K562 (cell line): Measurements from ENCODE around the gene PTPRM. TPM values are rescaled to one million over a fixed set of nuclear protein-coding genes. Genes with fewer than 3 reads are reported as not detected.

Experiments
- CCNT2 ChIP-seq: IDR thresholded peaks from 2 replicates; pipeline ENCODE4 v1.6.1; 2011; ENCODE audit warnings: borderline replicate concordance, low read depth, mild to moderate bottlenecking, moderate library complexity, mixed read lengths, low read length; ENCODE audit not compliant: insufficient read length; ENCODE audit errors: extremely low read depth
- CTCFL ChIP-seq: IDR thresholded peaks from 2 replicates; pipeline ENCODE4 v1.6.1; 2011; ENCODE audit warnings: borderline replicate concordance, low read depth, mild to moderate bottlenecking, moderate library complexity, low read length; ENCODE audit not compliant: insufficient read depth, poor library complexity, severe bottlenecking
- CXXC5 ChIP-seq: fragments of 250-450 bp; sonication (Bioruptor Pico); IDR thresholded peaks from 2 replicates; pipeline ENCODE4 v1.8.0; 2022; ENCODE audit warnings: inconsistent platforms, mild to moderate bottlenecking, moderate library complexity
- ILF3 ChIP-seq: fragments of 450-650 bp; IDR thresholded peaks from 2 replicates; pipeline ENCODE4 v1.6.1; 2018; ENCODE audit warnings: antibody characterized with exemption, mild to moderate bottlenecking, moderate library complexity, borderline replicate concordance
- NELFE ChIP-seq: IDR thresholded peaks from 2 replicates; pipeline ENCODE4 v1.6.1; 2011; ENCODE audit warnings: mild to moderate bottlenecking; ENCODE audit not compliant: insufficient read depth, insufficient read length
- RB1 ChIP-seq: fragments of 450-650 bp; IDR thresholded peaks from 2 replicates; pipeline ENCODE4 v1.6.1; 2017; ENCODE audit warnings: low read depth, mild to moderate bottlenecking
- RBFOX2 ChIP-seq: fragments of 200-400 bp; formaldehyde crosslinking; IDR thresholded peaks from 2 replicates; pipeline ENCODE4 v1.6.1; 2017; ENCODE audit warnings: low read depth, mild to moderate bottlenecking, low read length, moderate library complexity
- RBM14 ChIP-seq: fragments of 200-400 bp; formaldehyde crosslinking; IDR thresholded peaks from 2 replicates; pipeline ENCODE4 v1.6.1; 2018; ENCODE audit warnings: low read depth, mild to moderate bottlenecking, low read length, moderate library complexity, borderline replicate concordance; ENCODE audit not compliant: insufficient read depth
- SAFB ChIP-seq: fragments of 200-400 bp; formaldehyde crosslinking; IDR thresholded peaks from 2 replicates; pipeline ENCODE4 v1.6.1; 2017; ENCODE audit warnings: low read depth, low read length, borderline replicate concordance
- SAP30 ChIP-seq: fragments of 200-600 bp; sonication (generic); IDR thresholded peaks from 2 replicates; pipeline ENCODE4 v1.6.1; 2012; ENCODE audit warnings: borderline replicate concordance, low read depth, mild to moderate bottlenecking, moderate library complexity, low read length, control low read depth, inconsistent platforms; ENCODE audit not compliant: insufficient read depth, poor library complexity, severe bottlenecking
- SIN3B ChIP-seq: fragments of 450-650 bp; IDR thresholded peaks from 2 replicates; pipeline ENCODE4 v1.6.1; 2017; ENCODE audit warnings: low read depth, mild to moderate bottlenecking, moderate library complexity
- TARDBP ChIP-seq: fragments of 450-650 bp; IDR thresholded peaks from 2 replicates; pipeline ENCODE4 v1.6.1; 2016
- TEAD1 ChIP-seq, 2 experiments: fragments of 450-650 bp in 1 of 2; sonication (generic) in 1 of 2; formaldehyde crosslinking; IDR thresholded peaks; 2 replicates each; pipeline versions ENCODE4 v1.4.0 to v1.8.0; 2020 to 2022; ENCODE audit warnings: mild to moderate bottlenecking in 2 of 2, missing genetic modification reagents in 1 of 2
- TRIM25 ChIP-seq: fragments of 450-650 bp; IDR thresholded peaks from 2 replicates; pipeline ENCODE4 v1.7.0; 2016; ENCODE audit warnings: borderline replicate concordance
- ZBTB17 ChIP-seq: fragments of 450-650 bp; formaldehyde crosslinking; IDR thresholded peaks from 2 replicates; pipeline ENCODE4 v1.4.0; 2020; ENCODE audit warnings: mild to moderate bottlenecking
- ZBTB8A ChIP-seq: fragments of 450-650 bp; IDR thresholded peaks from 2 replicates; pipeline ENCODE4 v1.6.1; 2018; ENCODE audit warnings: mild to moderate bottlenecking, moderate library complexity; ENCODE audit not compliant: partially characterized antibody
- ZNF217 ChIP-seq: sonication (generic); formaldehyde crosslinking; IDR thresholded peaks from 2 replicates; pipeline ENCODE4 v1.8.0; 2022; ENCODE audit warnings: mild to moderate bottlenecking, missing genetic modification reagents
- ZNF644 ChIP-seq: fragments of 200-800 bp; sonication (Bioruptor generic); IDR thresholded peaks from 2 replicates; pipeline ENCODE4 v1.6.1; 2016; ENCODE audit warnings: low read depth, missing genetic modification characterization, missing compliant biosample characterization
- polyA plus RNA-seq, 8 experiments: library from polyadenylated mRNA; depleted of rRNA in 4 of 8; stranded (reverse) in 5 of 8; unstranded in 3 of 8; fragments of >200 nt; fragmentation: Nextera tagmentation in 2 of 8; fragmentation: Illumina TruSeq in 1 of 8; extraction: Ambion mirVana in 2 of 8; extraction: Trizol in 1 of 8; gene quantifications; 2 replicates each; pipeline versions ENCODE4 v1.2.1 to v1.2.3, GENCODE V29; 2011 to 2014; ENCODE audit warnings: inconsistent platforms in 1 of 8, missing spikeins in 1 of 8
- total RNA-seq, 7 experiments: library from RNA; depleted of rRNA in 6 of 7; stranded (reverse); fragments of >200 nt in 6 of 7; fragmentation: Illumina TruSeq in 2 of 7; extraction: Trizol in 2 of 7; gene quantifications; 2 replicates each; pipeline versions ENCODE4 v1.2.1 to v1.2.3, GENCODE V29; 2011 to 2021; ENCODE audit warnings: low replicate concordance in 1 of 7
- TF ChIP-seq, protein P1 (sequence below): fragments of 250-450 bp; sonication (Bioruptor Pico); IDR thresholded peaks from 2 replicates; pipeline ENCODE4 v1.4.0; 2020; ENCODE audit warnings: mild to moderate bottlenecking, moderate library complexity

The PTPRM gene
- total and polyA plus RNA-seq, 9 of the 15 experiments (the other 6 are each of a cell fraction or from before 2014, with no cell fraction given), result 0.03 to 0.16 (median 0.08) TPM; not detected in 3

DNA sequence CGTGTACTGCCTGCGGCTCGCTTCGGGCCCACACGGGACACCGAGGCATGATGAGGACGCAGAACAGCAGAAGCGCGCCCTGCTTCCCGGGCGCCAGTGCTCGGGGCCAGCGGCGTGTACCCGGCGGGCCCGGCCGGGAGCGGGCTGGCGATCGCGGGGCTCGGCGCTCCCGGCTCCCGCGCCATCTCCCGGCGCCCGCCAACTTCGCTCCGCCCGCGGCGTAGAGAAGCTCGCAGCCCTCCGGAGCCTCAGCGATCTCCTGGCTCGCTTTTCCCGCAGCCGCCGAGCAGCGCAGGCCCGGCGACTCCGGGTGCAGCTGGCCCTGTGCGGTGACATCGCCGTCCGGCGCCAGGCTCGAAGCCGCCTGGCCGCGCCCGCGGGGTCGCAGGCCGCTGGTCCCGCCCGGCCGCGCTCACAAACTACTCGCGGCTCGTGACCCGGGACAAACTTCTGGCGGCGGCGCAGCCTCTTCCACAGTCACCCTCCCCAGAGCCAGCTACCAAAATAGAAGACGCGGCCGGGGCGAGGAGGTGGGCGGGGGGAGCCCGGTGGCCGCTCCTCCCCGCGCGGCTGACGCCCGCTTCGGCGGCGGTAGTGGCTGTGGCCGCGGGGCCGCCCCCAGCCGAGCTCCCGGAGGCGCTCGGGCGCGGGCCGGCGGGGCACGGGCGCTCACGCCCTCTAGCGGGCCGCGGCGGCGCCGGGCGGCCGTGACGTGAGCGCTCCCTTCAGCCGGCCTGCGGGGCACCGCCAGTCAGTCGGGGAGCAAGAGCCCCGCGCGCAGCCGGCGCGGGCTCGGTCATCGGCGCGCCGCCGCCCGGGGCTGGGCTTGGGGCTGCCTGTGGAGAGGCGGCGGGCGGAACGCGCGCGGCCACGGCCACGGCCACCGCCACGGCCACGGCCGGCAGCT lies at the start of gene PTPRM (continued):
- peak; percentile 55 for TF ChIP-seq SAP30
- no peak for TF ChIP-seq NELFE
- TF ChIP-seq ZNF217, result no peak
- no peak for TF ChIP-seq TRIM25
- TF ChIP-seq ZBTB17, result peak; percentile 79
- TF ChIP-seq, protein P1, sequence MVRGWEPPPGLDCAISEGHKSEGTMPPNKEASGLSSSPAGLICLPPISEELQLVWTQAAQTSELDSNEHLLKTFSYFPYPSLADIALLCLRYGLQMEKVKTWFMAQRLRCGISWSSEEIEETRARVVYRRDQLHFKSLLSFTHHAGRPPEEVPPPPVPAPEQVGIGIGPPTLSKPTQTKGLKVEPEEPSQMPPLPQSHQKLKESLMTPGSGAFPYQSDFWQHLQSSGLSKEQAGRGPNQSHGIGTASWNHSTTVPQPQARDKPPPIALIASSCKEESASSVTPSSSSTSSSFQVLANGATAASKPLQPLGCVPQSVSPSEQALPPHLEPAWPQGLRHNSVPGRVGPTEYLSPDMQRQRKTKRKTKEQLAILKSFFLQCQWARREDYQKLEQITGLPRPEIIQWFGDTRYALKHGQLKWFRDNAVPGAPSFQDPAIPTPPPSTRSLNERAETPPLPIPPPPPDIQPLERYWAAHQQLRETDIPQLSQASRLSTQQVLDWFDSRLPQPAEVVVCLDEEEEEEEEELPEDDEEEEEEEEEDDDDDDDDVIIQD, result no peak
- TF ChIP-seq TARDBP, result 0 out of 2 replicates have a peak, but pooled peaks have one; percentile 24
- TF ChIP-seq CXXC5 (CRISPR knock-in tag), result peak; percentile 89
- no peak for TF ChIP-seq ILF3
- 0 out of 2 replicates have a peak, but pooled peaks have one; percentile 9 for TF ChIP-seq SAFB
- no peak for TF ChIP-seq RBM14
- TF ChIP-seq CTCFL, result peak; percentile 99
- TF ChIP-seq RBFOX2, result peak; percentile 64
- peak; percentile 55 for TF ChIP-seq CCNT2
- TF ChIP-seq RB1, result peak; percentile 83
- no peak for TF ChIP-seq SIN3B
- TF ChIP-seq TEAD1 (CRISPR knock-in tag; IDR thresholded peaks at IDR 0.05), result no peak; a peak in 1 of 4 replicates
- TF ChIP-seq ZBTB8A, result no peak
- TF ChIP-seq ZNF644 (tag), result no peak
